ENCODE data around the gene KRT13. TPM values are rescaled to one million over a fixed set of nuclear protein-coding genes. Genes with fewer than 3 reads are reported as not detected.

Gene KRT13
- total and polyA plus RNA-seq, 2 donors (not counting 3 experiments of a cell fraction or from before 2014, with no cell fraction given) = not detected

DNA sequence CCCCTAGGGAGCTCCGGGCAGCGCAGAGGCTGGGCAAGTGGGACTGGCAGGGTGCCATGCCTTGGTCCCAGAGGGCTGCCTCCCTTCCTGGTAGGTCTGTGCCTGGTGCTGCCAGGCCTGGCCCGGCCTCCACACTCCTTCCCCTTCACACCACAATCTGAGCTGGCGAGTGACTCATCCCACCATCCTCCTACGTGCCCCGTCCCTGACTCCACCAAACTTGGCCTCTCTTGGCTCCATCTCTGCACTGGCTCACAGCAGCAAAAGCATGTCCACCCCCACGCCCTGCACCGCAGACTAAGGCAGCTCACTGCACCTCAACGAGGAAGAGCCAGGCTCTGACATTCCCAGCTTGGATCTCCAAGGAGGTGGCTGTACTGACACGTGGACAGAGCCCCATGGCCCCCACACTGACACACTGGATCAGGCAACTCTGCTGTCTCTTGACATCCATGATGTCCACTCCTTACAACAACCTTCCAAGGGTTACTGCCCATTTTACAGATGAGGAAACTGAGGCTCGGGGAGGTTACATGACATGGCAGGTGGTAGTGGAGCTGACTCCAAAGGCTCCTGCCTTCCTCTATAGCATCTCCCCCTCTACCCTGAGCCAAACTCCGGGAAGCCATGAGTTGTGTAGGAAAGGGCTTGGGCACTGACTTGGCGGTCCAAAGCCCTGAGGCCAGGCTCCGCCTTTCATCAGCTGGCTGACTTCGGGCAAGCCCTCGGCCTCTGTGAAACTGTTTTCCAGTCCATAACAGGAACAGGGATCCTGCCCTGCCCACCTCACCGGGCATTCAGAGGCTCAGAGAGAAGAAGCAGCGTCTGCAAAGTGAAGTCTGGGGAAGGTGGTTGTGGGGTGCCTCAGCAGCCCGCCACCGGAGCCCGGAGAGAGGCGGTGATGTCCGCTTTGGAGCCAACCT, 42.8 kb upstream of the KRT13 start:
- Histone ChIP-seq H3K4me1 (ENCODE audit: control insufficient read depth, extremely low read depth, insufficient read depth, low read length) (peaks cover 19% of the 10 kb centered on the region), H2AFZ (ENCODE audit: low read depth, low read length) (peak overlapping the region; percentile 92), H3K4me3 (replicated peaks in 1 of 3; ENCODE audit: insufficient read depth in 1 of 3, low read depth in 1 of 3, low read length in 3 of 3) (peak overlapping the region in 1 of 3 experiments; percentile 20), H3K36me3 (ENCODE audit: control insufficient read depth in 2 of 2, extremely low read depth in 1 of 2, insufficient read depth in 2 of 2, low read length in 2 of 2) (no peaks in the 10 kb centered on the region), H3K9me3 (replicated peaks; ENCODE audit: control insufficient read depth, insufficient read depth, low read length) (no peaks in the 10 kb centered on the region), H3K79me2 (ENCODE audit: control insufficient read depth, insufficient read depth, low read length) (no peaks in the 10 kb centered on the region), H4K20me1 (replicated peaks; ENCODE audit: control insufficient read depth, extremely low read depth, insufficient read depth, low read length) (no peaks in the 10 kb centered on the region), H3K27me3 (ENCODE audit: control insufficient read depth in 2 of 2, insufficient read depth in 2 of 2, low read length in 2 of 2) (no peaks in the 10 kb centered on the region), H3K4me2 (ENCODE audit: insufficient read depth, low read length) (peak overlapping the region; percentile 66), H3K9me1 (replicated peaks; ENCODE audit: control insufficient read depth, extremely low read depth, insufficient read depth, low read length) (no peaks in the 10 kb centered on the region), H3K9ac (replicated peaks; ENCODE audit: extremely low read depth, insufficient read depth, low read length) (peak overlapping the region; percentile 29), H3K27ac (ENCODE audit: insufficient read depth, low read depth, low read length) (peak overlapping the region; percentile 10)
- no peak for TF ChIP-seq GATA2 (IDR thresholded peaks at IDR 0.05; ENCODE audit: insufficient read depth, insufficient read length, low read depth, low read length)
- TF ChIP-seq POLR2AphosphoS5 (IDR thresholded peaks at IDR 0.05; ENCODE audit: insufficient read depth, low read depth, low read length) = peak; percentile 69
- TF ChIP-seq, protein P1, sequence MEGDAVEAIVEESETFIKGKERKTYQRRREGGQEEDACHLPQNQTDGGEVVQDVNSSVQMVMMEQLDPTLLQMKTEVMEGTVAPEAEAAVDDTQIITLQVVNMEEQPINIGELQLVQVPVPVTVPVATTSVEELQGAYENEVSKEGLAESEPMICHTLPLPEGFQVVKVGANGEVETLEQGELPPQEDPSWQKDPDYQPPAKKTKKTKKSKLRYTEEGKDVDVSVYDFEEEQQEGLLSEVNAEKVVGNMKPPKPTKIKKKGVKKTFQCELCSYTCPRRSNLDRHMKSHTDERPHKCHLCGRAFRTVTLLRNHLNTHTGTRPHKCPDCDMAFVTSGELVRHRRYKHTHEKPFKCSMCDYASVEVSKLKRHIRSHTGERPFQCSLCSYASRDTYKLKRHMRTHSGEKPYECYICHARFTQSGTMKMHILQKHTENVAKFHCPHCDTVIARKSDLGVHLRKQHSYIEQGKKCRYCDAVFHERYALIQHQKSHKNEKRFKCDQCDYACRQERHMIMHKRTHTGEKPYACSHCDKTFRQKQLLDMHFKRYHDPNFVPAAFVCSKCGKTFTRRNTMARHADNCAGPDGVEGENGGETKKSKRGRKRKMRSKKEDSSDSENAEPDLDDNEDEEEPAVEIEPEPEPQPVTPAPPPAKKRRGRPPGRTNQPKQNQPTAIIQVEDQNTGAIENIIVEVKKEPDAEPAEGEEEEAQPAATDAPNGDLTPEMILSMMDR (IDR thresholded peaks at IDR 0.05; ENCODE audit: extremely low read depth in 1 of 2, insufficient read depth in 1 of 2, low read depth in 1 of 2, low read length in 2 of 2) = no peak
- peak; percentile 96 for TF ChIP-seq FOS (IDR thresholded peaks at IDR 0.05; ENCODE audit: borderline replicate concordance, insufficient read depth, low read length)
- peak; percentile 63 for TF ChIP-seq JUN (IDR thresholded peaks at IDR 0.05; ENCODE audit: borderline replicate concordance, insufficient read depth, insufficient read length, low read depth)
- no peak for TF ChIP-seq POLR2A (IDR thresholded peaks at IDR 0.05; ENCODE audit: low read depth, low read length)
- DNase-seq (ENCODE audit: low read depth, low spot score) = peak; percentile 78
- CTCF ChIA-PET = interaction anchor here (0.6 to 9.2 kb wide), 72 partner anchors 8 to 900 kb away, joined by 3 to 369 read pairs (median 6); partner anchors contain the start of genes EIF1, KRT13, KRT15 and KRT19
- BruUV-seq (replicated peaks) = no TSS peak
- POLR2A ChIA-PET = interaction anchor here (2.2 kb wide), 1 partner anchor 27 kb away, joined by 6 read pairs; no protein-coding TSS in a partner anchor
- FAIRE-seq = peak; percentile 95
- dilution Hi-C loops (cut with MboI; ENCODE audit: extremely low pct_ligation_motif_present, low sequenced_read_pairs) (no loop called here), intact Hi-C loops (cut with micrococcal nuclease) (loop anchor here (1.0 to 5.0 kb wide), 8 partner anchors 18 to 746 kb away; no protein-coding TSS in a partner anchor)
